HepG2 (cell line): ENCODE data around the gene RARG. TPM values are rescaled to one million over a fixed set of nuclear protein-coding genes. Genes with fewer than 3 reads are reported as not detected.

Experiments used
- ATF7 ChIP-seq, 2 experiments: fragments of 450-650 bp in 1 of 2; sonication (generic) in 1 of 2; formaldehyde crosslinking in 1 of 2; IDR thresholded peaks; 2 replicates each; pipeline versions ENCODE4 v1.4.0 to v1.6.1; 2016 to 2020; ENCODE audit warnings: antibody characterized with exemption in 1 of 2, mild to moderate bottlenecking in 1 of 2, missing genetic modification reagents in 1 of 2
- ETV5 ChIP-seq: IDR thresholded peaks from 2 replicates; pipeline ENCODE4 v1.6.1; 2018; ENCODE audit warnings: missing biosample characterization, missing genetic modification reagents, inconsistent platforms, borderline replicate concordance
- FOXM1 ChIP-seq: sonication (generic); formaldehyde crosslinking; IDR thresholded peaks from 2 replicates; pipeline ENCODE4 v1.5.0; 2020; ENCODE audit warnings: missing genetic modification reagents
- KAT7 ChIP-seq: IDR thresholded peaks from 2 replicates; pipeline ENCODE4 v1.6.1; 2018; ENCODE audit warnings: borderline replicate concordance, missing compliant biosample characterization
- MBNL3 ChIP-seq: fragments of 250-450 bp; sonication (Bioruptor Pico); conservative IDR thresholded peaks from 2 replicates; pipeline ENCODE4 v1.8.0; 2022; ENCODE audit warnings: mild to moderate bottlenecking, inconsistent platforms
- ZBTB25 ChIP-seq: IDR thresholded peaks from 2 replicates; pipeline ENCODE4 v1.6.1; 2018; ENCODE audit warnings: missing genetic modification reagents
- ZBTB37 ChIP-seq: sonication (generic); formaldehyde crosslinking; IDR thresholded peaks from 2 replicates; pipeline ENCODE4 v1.4.0; 2020; ENCODE audit warnings: mild to moderate bottlenecking, missing genetic modification reagents
- ZNF121 ChIP-seq: sonication (generic); formaldehyde crosslinking; IDR thresholded peaks from 2 replicates; pipeline ENCODE4 v1.5.0; 2020; ENCODE audit warnings: mild to moderate bottlenecking, missing genetic modification reagents
- ZNF124 ChIP-seq: sonication (generic); formaldehyde crosslinking; IDR thresholded peaks from 2 replicates; pipeline ENCODE4 v1.4.0; 2020; ENCODE audit warnings: missing genetic modification reagents
- ZNF275 ChIP-seq: sonication (generic); formaldehyde crosslinking; IDR thresholded peaks from 2 replicates; pipeline ENCODE4 v1.8.0; 2022; ENCODE audit warnings: missing genetic modification reagents, mild to moderate bottlenecking, inconsistent platforms, borderline replicate concordance
- ZNF737 ChIP-seq: sonication (generic); formaldehyde crosslinking; IDR thresholded peaks from 2 replicates; pipeline ENCODE4 v1.5.0; 2020; ENCODE audit warnings: missing genetic modification reagents, mild to moderate bottlenecking, borderline replicate concordance
- ZNF766 ChIP-seq: sonication (generic); formaldehyde crosslinking; IDR thresholded peaks from 2 replicates; pipeline ENCODE4 v1.5.0; 2020; ENCODE audit warnings: missing genetic modification reagents, borderline replicate concordance
- polyA plus RNA-seq, 8 experiments: library from polyadenylated mRNA; depleted of rRNA in 3 of 8; stranded (reverse) in 7 of 8; unstranded in 1 of 8; fragments of >200 nt; fragmentation: Illumina TruSeq in 4 of 8; extraction: Trizol in 4 of 8; gene quantifications; 2 replicates each; pipeline versions ENCODE4 v1.2.1 to v1.2.3, GENCODE V29; 2011 to 2016; ENCODE audit warnings: low read depth in 4 of 8, missing spikeins in 1 of 8, mixed read lengths in 1 of 8; ENCODE audit not compliant: insufficient read depth in 1 of 8
- total RNA-seq, 5 experiments: library from RNA; depleted of rRNA; stranded (reverse); fragments of >200 nt; fragmentation: Illumina TruSeq; extraction: Trizol; gene quantifications; 2 replicates each; pipeline ENCODE4 v1.2.3, GENCODE V29; 2016; ENCODE audit warnings: low read depth in 1 of 5
- TF ChIP-seq, protein P1 (sequence below): sonication (generic); formaldehyde crosslinking; IDR thresholded peaks from 2 replicates; pipeline ENCODE4 v1.5.1; 2020; ENCODE audit warnings: mild to moderate bottlenecking, missing genetic modification reagents
- TF ChIP-seq, protein P2 (sequence below): sonication (generic); formaldehyde crosslinking; IDR thresholded peaks from 2 replicates; pipeline ENCODE4 v1.9.0; 2021; ENCODE audit warnings: missing genetic modification reagents, borderline replicate concordance
- TF ChIP-seq, protein P3 (sequence below): IDR thresholded peaks from 2 replicates; pipeline ENCODE4 v1.6.1; 2016; ENCODE audit warnings: missing compliant biosample characterization, missing genetic modification reagents, borderline replicate concordance

Gene RARG
- total and polyA plus RNA-seq, 2 of the 13 experiments (the other 11 are each of a cell fraction or from before 2014, with no cell fraction given): 0.77 to 1.5 TPM

- TF ChIP-seq FOXM1 (CRISPR knock-in tag): peak; percentile 88; the same call in 1 of the 2 replicates
- peak; percentile 62; the same call in 1 of the 2 replicates for TF ChIP-seq ZNF275 (CRISPR knock-in tag)
- TF ChIP-seq MBNL3 (CRISPR knock-in tag): no peak
- 0 out of 2 replicates have a peak, but pooled peaks have one; percentile 33 for TF ChIP-seq ZBTB25
- TF ChIP-seq ZNF121 (CRISPR knock-in tag): peak; percentile 90
- no peak for TF ChIP-seq ATF7 (IDR thresholded peaks at IDR 0.05)
- no peak for TF ChIP-seq ATF7 (CRISPR knock-in tag; IDR thresholded peaks at IDR 0.05)
- TF ChIP-seq ZNF124 (CRISPR knock-in tag): peak; percentile 82
- TF ChIP-seq ETV5 (CRISPR knock-in tag): peak; percentile 44; the same call in 1 of the 2 replicates
- TF ChIP-seq, protein P1, sequence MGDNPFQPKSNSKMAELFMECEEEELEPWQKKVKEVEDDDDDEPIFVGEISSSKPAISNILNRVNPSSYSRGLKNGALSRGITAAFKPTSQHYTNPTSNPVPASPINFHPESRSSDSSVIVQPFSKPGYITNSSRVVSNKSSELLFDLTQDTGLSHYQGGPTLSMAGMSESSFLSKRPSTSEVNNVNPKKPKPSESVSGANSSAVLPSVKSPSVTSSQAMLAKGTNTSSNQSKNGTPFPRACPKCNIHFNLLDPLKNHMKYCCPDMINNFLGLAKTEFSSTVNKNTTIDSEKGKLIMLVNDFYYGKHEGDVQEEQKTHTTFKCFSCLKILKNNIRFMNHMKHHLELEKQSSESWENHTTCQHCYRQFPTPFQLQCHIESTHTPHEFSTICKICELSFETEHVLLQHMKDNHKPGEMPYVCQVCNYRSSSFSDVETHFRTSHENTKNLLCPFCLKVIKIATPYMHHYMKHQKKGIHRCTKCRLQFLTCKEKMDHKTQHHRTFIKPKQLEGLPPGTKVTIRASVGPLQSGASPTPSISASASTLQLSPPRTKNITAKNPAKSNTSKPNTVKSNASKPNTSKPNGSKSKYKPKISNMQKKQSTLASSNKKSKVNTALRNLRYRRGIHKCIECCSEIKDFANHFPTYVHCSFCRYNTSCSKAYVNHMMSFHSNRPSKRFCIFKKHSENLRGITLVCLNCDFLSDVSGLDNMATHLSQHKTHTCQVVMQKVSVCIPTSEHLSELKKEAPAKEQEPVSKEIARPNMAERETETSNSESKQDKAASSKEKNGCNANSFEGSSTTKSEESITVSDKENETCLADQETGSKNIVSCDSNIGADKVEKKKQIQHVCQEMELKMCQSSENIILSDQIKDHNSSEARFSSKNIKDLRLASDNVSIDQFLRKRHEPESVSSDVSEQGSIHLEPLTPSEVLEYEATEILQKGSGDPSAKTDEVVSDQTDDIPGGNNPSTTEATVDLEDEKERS: peak; percentile 54; the same call in 1 of the 2 replicates
- TF ChIP-seq KAT7: peak; percentile 85; the same call in 1 of the 2 replicates
- no peak for TF ChIP-seq ZNF766 (CRISPR knock-in tag)
- TF ChIP-seq, protein P2, sequence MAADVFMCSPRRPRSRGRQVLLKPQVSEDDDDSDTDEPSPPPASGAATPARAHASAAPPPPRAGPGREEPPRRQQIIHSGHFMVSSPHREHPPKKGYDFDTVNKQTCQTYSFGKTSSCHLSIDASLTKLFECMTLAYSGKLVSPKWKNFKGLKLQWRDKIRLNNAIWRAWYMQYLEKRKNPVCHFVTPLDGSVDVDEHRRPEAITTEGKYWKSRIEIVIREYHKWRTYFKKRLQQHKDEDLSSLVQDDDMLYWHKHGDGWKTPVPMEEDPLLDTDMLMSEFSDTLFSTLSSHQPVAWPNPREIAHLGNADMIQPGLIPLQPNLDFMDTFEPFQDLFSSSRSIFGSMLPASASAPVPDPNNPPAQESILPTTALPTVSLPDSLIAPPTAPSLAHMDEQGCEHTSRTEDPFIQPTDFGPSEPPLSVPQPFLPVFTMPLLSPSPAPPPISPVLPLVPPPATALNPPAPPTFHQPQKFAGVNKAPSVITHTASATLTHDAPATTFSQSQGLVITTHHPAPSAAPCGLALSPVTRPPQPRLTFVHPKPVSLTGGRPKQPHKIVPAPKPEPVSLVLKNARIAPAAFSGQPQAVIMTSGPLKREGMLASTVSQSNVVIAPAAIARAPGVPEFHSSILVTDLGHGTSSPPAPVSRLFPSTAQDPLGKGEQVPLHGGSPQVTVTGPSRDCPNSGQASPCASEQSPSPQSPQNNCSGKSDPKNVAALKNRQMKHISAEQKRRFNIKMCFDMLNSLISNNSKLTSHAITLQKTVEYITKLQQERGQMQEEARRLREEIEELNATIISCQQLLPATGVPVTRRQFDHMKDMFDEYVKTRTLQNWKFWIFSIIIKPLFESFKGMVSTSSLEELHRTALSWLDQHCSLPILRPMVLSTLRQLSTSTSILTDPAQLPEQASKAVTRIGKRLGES (CRISPR knock-in tag): no peak
- TF ChIP-seq, protein P3, sequence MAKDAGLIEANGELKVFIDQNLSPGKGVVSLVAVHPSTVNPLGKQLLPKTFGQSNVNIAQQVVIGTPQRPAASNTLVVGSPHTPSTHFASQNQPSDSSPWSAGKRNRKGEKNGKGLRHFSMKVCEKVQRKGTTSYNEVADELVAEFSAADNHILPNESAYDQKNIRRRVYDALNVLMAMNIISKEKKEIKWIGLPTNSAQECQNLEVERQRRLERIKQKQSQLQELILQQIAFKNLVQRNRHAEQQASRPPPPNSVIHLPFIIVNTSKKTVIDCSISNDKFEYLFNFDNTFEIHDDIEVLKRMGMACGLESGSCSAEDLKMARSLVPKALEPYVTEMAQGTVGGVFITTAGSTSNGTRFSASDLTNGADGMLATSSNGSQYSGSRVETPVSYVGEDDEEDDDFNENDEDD (CRISPR knock-in tag): peak; percentile 97
- TF ChIP-seq ZNF737 (CRISPR knock-in tag): no peak
- TF ChIP-seq ZBTB37 (CRISPR knock-in tag): no peak
Measured at GRCh38 chr12:53267999-53268629, 36.1 kb upstream of the RARG start, which contains the start of gene ESPL1 (continued).
